GM12878 (cell line): ENCODE results near the gene SLC22A12. TPM values are rescaled to one million over a fixed set of nuclear protein-coding genes. Genes with fewer than 3 reads are reported as not detected.

Experiments used
- ATAC-seq: fragments of 200-7000 bp; cut with Tn5 transposase; 3 replicates; pipeline ENCODE4 v1.9.1; 2020; ENCODE audit warnings: mild to moderate bottlenecking, moderate library complexity
- BruUV-seq: library from RNA; stranded (reverse); fragments of 400-500 nt; replicated peaks from 2 replicates; lab custom pipeline; 2021; lab: Mats Ljungman, UMichigan
- CTCF ChIA-PET: fragments of 300-600 bp; sonication (Branson Sonifier 250); formaldehyde crosslinking; extraction: SDS; loops from one replicate; lab custom pipeline; 2021; ENCODE audit warnings: inconsistent platforms; lab: Yijun Ruan, JAX
- POLR2A ChIA-PET: fragments of 350-600 bp; formaldehyde crosslinking; extraction: SDS; loops from one replicate; lab custom pipeline; 2021; ENCODE audit warnings: inconsistent platforms; lab: Charles Lee
- RAD21 ChIA-PET: fragments of 300-600 bp; sonication (Branson Sonifier 250); formaldehyde crosslinking; loops from one replicate; lab custom pipeline; 2023; ENCODE audit warnings: antibody characterized with exemption; ENCODE audit not compliant: unreplicated experiment; lab: Charles Lee
- SMC1A ChIA-PET: fragments of 300-600 bp; sonication (Branson Sonifier 250); formaldehyde crosslinking; loops from one replicate; lab custom pipeline; 2023; ENCODE audit not compliant: unreplicated experiment, uncharacterized antibody; lab: Charles Lee
- DNase-seq: peaks from one replicate; pipeline ENCODE4 v3.0.0-alpha.2; 2011; ENCODE audit warnings: low read depth, low spot score
- FAIRE-seq: peaks from 3 replicates; lab custom pipeline; 2011; peaks lifted over from hg19 to GRCh38; lab: Jason Lieb, UNC
- H2AFZ ChIP-seq: 2 replicates; pipeline ENCODE4 v1.6.0; 2011; ENCODE audit warnings: low read depth, low read length, control low read depth; ENCODE audit not compliant: control insufficient read depth
- H3K27ac ChIP-seq: 2 replicates; pipeline ENCODE4 v1.5.1; 2011; ENCODE audit warnings: control low read depth; ENCODE audit not compliant: control insufficient read depth, insufficient read depth
- H3K27me3 ChIP-seq, 2 experiments: replicated peaks in 1 of 2; 2 replicates each; pipeline versions ENCODE4 v1.6.0 to v1.6.1; 2011; ENCODE audit warnings: low read length in 1 of 2; ENCODE audit not compliant: control insufficient read depth in 2 of 2, insufficient read depth in 2 of 2
- H3K36me3 ChIP-seq, 2 experiments: 2 replicates each; pipeline ENCODE4 v1.5.1; 2011; ENCODE audit warnings: low read length in 1 of 2; ENCODE audit not compliant: control insufficient read depth in 2 of 2, insufficient read depth in 2 of 2
- H3K4me1 ChIP-seq: 2 replicates; pipeline ENCODE4 v1.6.1; 2011; ENCODE audit warnings: mild to moderate bottlenecking, low read length, moderate library complexity, mixed read lengths; ENCODE audit not compliant: control insufficient read depth, insufficient read depth
- H3K4me2 ChIP-seq: 2 replicates; pipeline ENCODE4 v1.6.0; 2011; ENCODE audit warnings: control low read depth; ENCODE audit not compliant: control insufficient read depth, insufficient read depth
- H3K4me3 ChIP-seq: fragments of 200-600 bp; sonication (generic); 2 replicates; pipeline ENCODE4 v1.5.1; 2016
- H3K79me2 ChIP-seq: 2 replicates; pipeline ENCODE4 v1.6.0; 2011; ENCODE audit warnings: low read length; ENCODE audit not compliant: control insufficient read depth, insufficient read depth
- H3K9ac ChIP-seq: 2 replicates; pipeline ENCODE4 v1.8.0; 2011; ENCODE audit warnings: low read length, control low read depth, mixed read lengths; ENCODE audit not compliant: control insufficient read depth, insufficient read depth
- H3K9me3 ChIP-seq: replicated peaks from 3 replicates; pipeline ENCODE4 v1.5.1; 2011; ENCODE audit warnings: mild to moderate bottlenecking, low read length; ENCODE audit not compliant: control insufficient read depth, insufficient read depth
- H4K20me1 ChIP-seq: 2 replicates; pipeline ENCODE4 v1.6.0; 2011; ENCODE audit not compliant: control insufficient read depth, insufficient read depth
- ETV6 ChIP-seq, 2 experiments: fragments of 450-650 bp in 1 of 2; IDR thresholded peaks in 1 of 2; conservative IDR thresholded peaks in 1 of 2; 2 replicates each; pipeline ENCODE4 v1.6.1; 2014; ENCODE audit warnings: antibody characterized with exemption in 1 of 2, borderline replicate concordance in 1 of 2, low read depth in 1 of 2, mild to moderate bottlenecking in 1 of 2, moderate library complexity in 1 of 2
- EZH2 ChIP-seq: IDR thresholded peaks from 2 replicates; pipeline ENCODE4 v1.6.1; 2012; ENCODE audit warnings: low read depth, mild to moderate bottlenecking, control low read depth, inconsistent platforms, low read length, borderline replicate concordance; ENCODE audit not compliant: control insufficient read depth
- KLF5 ChIP-seq: fragments of 450-650 bp; IDR thresholded peaks from 2 replicates; pipeline ENCODE4 v1.6.1; 2014; ENCODE audit warnings: mild to moderate bottlenecking; ENCODE audit not compliant: partially characterized antibody
- POLR2AphosphoS5 ChIP-seq: IDR thresholded peaks from 2 replicates; pipeline ENCODE4 v1.6.1; 2011; ENCODE audit warnings: mild to moderate bottlenecking, low read length, inconsistent platforms
- RB1 ChIP-seq: fragments of 450-650 bp; formaldehyde crosslinking; IDR thresholded peaks from 2 replicates; pipeline ENCODE4 v1.6.1; 2017; ENCODE audit warnings: mild to moderate bottlenecking, borderline replicate concordance
- SIN3A ChIP-seq: IDR thresholded peaks from 2 replicates; pipeline ENCODE4 v1.6.1; 2012; ENCODE audit warnings: low read depth, low read length, improper control_type of control experiment
- SKIL ChIP-seq: fragments of 450-650 bp; IDR thresholded peaks from 2 replicates; pipeline ENCODE4 v1.6.1; 2017; ENCODE audit warnings: mild to moderate bottlenecking, low read depth, inconsistent platforms; ENCODE audit not compliant: poor library complexity, severe bottlenecking
- SMARCA5 ChIP-seq: fragments of 450-650 bp; IDR thresholded peaks from 2 replicates; pipeline ENCODE4 v1.6.1; 2017; ENCODE audit warnings: mild to moderate bottlenecking
- TARDBP ChIP-seq: IDR thresholded peaks from 2 replicates; pipeline ENCODE4 v1.6.1; 2016; ENCODE audit warnings: borderline replicate concordance
- TCF12 ChIP-seq: IDR thresholded peaks from 2 replicates; pipeline ENCODE4 v1.6.1; 2011; ENCODE audit warnings: low read depth, mild to moderate bottlenecking, low read length
- ZNF207 ChIP-seq: fragments of 450-650 bp; IDR thresholded peaks from 2 replicates; pipeline ENCODE4 v1.6.1; 2014; ENCODE audit warnings: antibody characterized with exemption, mild to moderate bottlenecking, borderline replicate concordance
- ZNF622 ChIP-seq: fragments of 450-650 bp; IDR thresholded peaks from 2 replicates; pipeline ENCODE4 v1.6.1; 2017; ENCODE audit warnings: mild to moderate bottlenecking, inconsistent platforms
- WGBS: methylation state at CpG from one replicate; pipeline ENCODE4 v1.1.6; 2016; ENCODE audit warnings: low lambda C conversion rate; ENCODE audit not compliant: insufficient replicate concordance, insufficient coverage; ENCODE audit errors: missing lambda C conversion rate; 5-methylcytosine and 5-hydroxymethylcytosine counted together
- in situ Hi-C: fragments of 300-500 bp; cut with MboI; formaldehyde crosslinking; loops from 9 replicates; pipeline ENCODE4 v1.14.3; 2018; ENCODE audit warnings: mixed read lengths
- intact Hi-C: fragments of 100-400 bp; cut with micrococcal nuclease; formaldehyde crosslinking; loops from one replicate; pipeline ENCODE4 v1.14.2; 2022; ENCODE audit not compliant: unreplicated experiment
- polyA plus RNA-seq, 11 experiments: library from polyadenylated mRNA; depleted of rRNA in 4 of 11; unstranded in 6 of 11; stranded (reverse) in 5 of 11; fragments of >200 nt; fragmentation: Nextera tagmentation in 4 of 11; fragmentation: Illumina TruSeq in 1 of 11; extraction: Ambion mirVana in 4 of 11; extraction: Trizol in 1 of 11; gene quantifications; 1 replicate in 1 of 11; 2 replicates in 10 of 11; pipeline versions ENCODE4 v1.2.1 to v1.2.3, GENCODE V29; 2011 to 2016; ENCODE audit warnings: inconsistent platforms in 2 of 11, missing spikeins in 2 of 11, low read depth in 1 of 11
- total RNA-seq, 4 experiments: library from RNA; depleted of rRNA in 3 of 4; stranded (reverse); fragments of >200 nt in 3 of 4; fragmentation: Illumina TruSeq in 1 of 4; extraction: Trizol in 1 of 4; gene quantifications; 2 replicates each; pipeline versions ENCODE4 v1.2.1 to v1.2.3, GENCODE V29; 2013 to 2021
- TF ChIP-seq, protein P1 (sequence below): fragments of 450-650 bp; IDR thresholded peaks from 2 replicates; pipeline ENCODE4 v1.6.1; 2016; ENCODE audit warnings: mild to moderate bottlenecking
- TF ChIP-seq, protein P2 (sequence below), 3 experiments: IDR thresholded peaks in 2 of 3; conservative IDR thresholded peaks in 1 of 3; 2 replicates each; pipeline ENCODE4 v1.5.1; 2011; ENCODE audit warnings: low read depth in 3 of 3, low read length in 3 of 3, mild to moderate bottlenecking in 3 of 3, control low read depth in 2 of 3, moderate library complexity in 2 of 3, inconsistent platforms in 1 of 3, mixed read lengths in 1 of 3; ENCODE audit not compliant: control insufficient read depth in 2 of 3, insufficient read depth in 1 of 3; ENCODE audit errors: extremely low read depth in 1 of 3
- TF ChIP-seq, protein P3 (sequence below): IDR thresholded peaks from 2 replicates; pipeline ENCODE4 v1.6.1; 2011; ENCODE audit warnings: borderline replicate concordance, low read depth, mild to moderate bottlenecking, moderate library complexity, low read length; ENCODE audit not compliant: insufficient read depth, poor library complexity, severe bottlenecking

The SLC22A12 gene
- total and polyA plus RNA-seq, 10 of the 15 experiments (the other 5 are each of a cell fraction or from before 2014, with no cell fraction given), result not detected

GRCh38 chr11:64566042-64566914 is 24.7 kb upstream of the SLC22A12 start:
- no peaks in the 10 kb centered on the region for H4K20me1 ChIP-seq
- ChIA-PET SMC1A (no interaction called here), POLR2A (no interaction called here), CTCF (no interaction called here), RAD21 (no interaction called here)
- no peaks in the 10 kb centered on the region for H3K79me2 ChIP-seq
- H3K4me2 ChIP-seq, result no peak overlapping the region
- ATAC-seq (no peak), DNase-seq (no peak), FAIRE-seq (no peak)
- H3K36me3 ChIP-seq, result no peaks in the 10 kb centered on the region
- no peaks in the 10 kb centered on the region for H3K27me3 ChIP-seq
- H2AFZ ChIP-seq, result no peak overlapping the region
- no peaks in the 10 kb centered on the region for H3K9me3 ChIP-seq
- no peak overlapping the region for H3K9ac ChIP-seq
- intact Hi-C loops, result no loop called here
- in situ Hi-C loops, result loop anchor here (5.0 kb wide), 1 partner anchor 51 kb away; no protein-coding TSS in a partner anchor
- BruUV-seq, result no TSS peak
- H3K27ac ChIP-seq, result no peak overlapping the region
- no peak overlapping the region for H3K4me3 ChIP-seq
- H3K4me1 ChIP-seq, result no peaks in the 10 kb centered on the region
- TF ChIP-seq SIN3A (no peak), KLF5 (no peak), ZNF207 (no peak), POLR2AphosphoS5 (no peak), SMARCA5 (no peak), ETV6 (conservative IDR thresholded peaks at IDR 0.05 in 1 of 2, IDR thresholded peaks at IDR 0.05 in 1 of 2; ENCODE audit: borderline replicate concordance in 1 of 2, low read depth in 1 of 2) (no peak), ZNF622 (no peak), SKIL (no peak), TARDBP (no peak), RB1 (no peak), EZH2 (no peak), TCF12 (no peak)
- TF ChIP-seq, protein P1, sequence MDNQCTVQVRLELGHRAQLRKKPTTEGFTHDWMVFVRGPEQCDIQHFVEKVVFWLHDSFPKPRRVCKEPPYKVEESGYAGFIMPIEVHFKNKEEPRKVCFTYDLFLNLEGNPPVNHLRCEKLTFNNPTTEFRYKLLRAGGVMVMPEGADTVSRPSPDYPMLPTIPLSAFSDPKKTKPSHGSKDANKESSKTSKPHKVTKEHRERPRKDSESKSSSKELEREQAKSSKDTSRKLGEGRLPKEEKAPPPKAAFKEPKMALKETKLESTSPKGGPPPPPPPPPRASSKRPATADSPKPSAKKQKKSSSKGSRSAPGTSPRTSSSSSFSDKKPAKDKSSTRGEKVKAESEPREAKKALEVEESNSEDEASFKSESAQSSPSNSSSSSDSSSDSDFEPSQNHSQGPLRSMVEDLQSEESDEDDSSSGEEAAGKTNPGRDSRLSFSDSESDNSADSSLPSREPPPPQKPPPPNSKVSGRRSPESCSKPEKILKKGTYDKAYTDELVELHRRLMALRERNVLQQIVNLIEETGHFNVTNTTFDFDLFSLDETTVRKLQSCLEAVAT, result no peak
- TF ChIP-seq, protein P2, sequence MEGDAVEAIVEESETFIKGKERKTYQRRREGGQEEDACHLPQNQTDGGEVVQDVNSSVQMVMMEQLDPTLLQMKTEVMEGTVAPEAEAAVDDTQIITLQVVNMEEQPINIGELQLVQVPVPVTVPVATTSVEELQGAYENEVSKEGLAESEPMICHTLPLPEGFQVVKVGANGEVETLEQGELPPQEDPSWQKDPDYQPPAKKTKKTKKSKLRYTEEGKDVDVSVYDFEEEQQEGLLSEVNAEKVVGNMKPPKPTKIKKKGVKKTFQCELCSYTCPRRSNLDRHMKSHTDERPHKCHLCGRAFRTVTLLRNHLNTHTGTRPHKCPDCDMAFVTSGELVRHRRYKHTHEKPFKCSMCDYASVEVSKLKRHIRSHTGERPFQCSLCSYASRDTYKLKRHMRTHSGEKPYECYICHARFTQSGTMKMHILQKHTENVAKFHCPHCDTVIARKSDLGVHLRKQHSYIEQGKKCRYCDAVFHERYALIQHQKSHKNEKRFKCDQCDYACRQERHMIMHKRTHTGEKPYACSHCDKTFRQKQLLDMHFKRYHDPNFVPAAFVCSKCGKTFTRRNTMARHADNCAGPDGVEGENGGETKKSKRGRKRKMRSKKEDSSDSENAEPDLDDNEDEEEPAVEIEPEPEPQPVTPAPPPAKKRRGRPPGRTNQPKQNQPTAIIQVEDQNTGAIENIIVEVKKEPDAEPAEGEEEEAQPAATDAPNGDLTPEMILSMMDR (IDR thresholded peaks at IDR 0.05 in 2 of 3, conservative IDR thresholded peaks at IDR 0.05 in 1 of 3; ENCODE audit: control insufficient read depth in 2 of 3, extremely low read depth in 1 of 3, insufficient read depth in 1 of 3, low read depth in 3 of 3, low read length in 3 of 3), result no peak
- TF ChIP-seq, protein P3, sequence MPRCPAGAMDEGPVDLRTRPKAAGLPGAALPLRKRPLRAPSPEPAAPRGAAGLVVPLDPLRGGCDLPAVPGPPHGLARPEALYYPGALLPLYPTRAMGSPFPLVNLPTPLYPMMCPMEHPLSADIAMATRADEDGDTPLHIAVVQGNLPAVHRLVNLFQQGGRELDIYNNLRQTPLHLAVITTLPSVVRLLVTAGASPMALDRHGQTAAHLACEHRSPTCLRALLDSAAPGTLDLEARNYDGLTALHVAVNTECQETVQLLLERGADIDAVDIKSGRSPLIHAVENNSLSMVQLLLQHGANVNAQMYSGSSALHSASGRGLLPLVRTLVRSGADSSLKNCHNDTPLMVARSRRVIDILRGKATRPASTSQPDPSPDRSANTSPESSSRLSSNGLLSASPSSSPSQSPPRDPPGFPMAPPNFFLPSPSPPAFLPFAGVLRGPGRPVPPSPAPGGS, result no peak
- TF ChIP-seq, all 136 proteins: peak for 0
- WGBS, result 25% methylated on average over 17 of the region's 18 CpGs
